ENCODE data around the gene TAF6L. TPM values are rescaled to one million over a fixed set of nuclear protein-coding genes. Genes with fewer than 3 reads are reported as not detected.
"Not testable (repeated sequence)": the region's sequence is repeated elsewhere in the genome, so short reads cannot be mapped to it uniquely, and the experiment has no call there.

TAF6L gene
- total and polyA plus RNA-seq, 9 of the 15 experiments (the other 6 are each of a cell fraction or from before 2014, with no cell fraction given), result 0.04 to 45.5 (median 20.8) TPM

GRCh38 chr11:62728171-62728988, 42.8 kb upstream of the TAF6L start, which contains the start of gene TTC9C (continued):
- TF ChIP-seq CTCFL (IDR thresholded peaks at IDR 0.05; ENCODE audit: borderline replicate concordance, insufficient read depth, low read depth, low read length, poor library complexity, severe bottlenecking) (no peak), CTCF (IDR thresholded peaks at IDR 0.05 in 2 of 3, conservative IDR thresholded peaks at IDR 0.05 in 1 of 3; ENCODE audit: insufficient read depth in 2 of 3, low read depth in 1 of 3, low read length in 3 of 3) (no peak), ADNP (tag; IDR thresholded peaks at IDR 0.05) (no peak), MYNN (IDR thresholded peaks at IDR 0.05) (no peak), MYNN (CRISPR knock-in tag; IDR thresholded peaks at IDR 0.05) (no peak), ZNF444 (CRISPR knock-in tag; IDR thresholded peaks at IDR 0.05) (no peak), FOXA3 (CRISPR knock-in tag; conservative IDR thresholded peaks at IDR 0.05 in 1 of 2, IDR thresholded peaks at IDR 0.05 in 1 of 2) (peak in 1 of 2 experiments; percentile 48; a peak in 1 of 4 replicates)

- Histone ChIP-seq H3K36me3 (ENCODE audit: control insufficient read depth, insufficient read depth, low read length) (peaks cover 43% of the 10 kb centered on the region; the same call in 2 of the 3 replicates), H3K4me2 (ENCODE audit: insufficient read depth, low read length) (0 out of 2 replicates have a peak overlapping the region, but pooled peaks have one; percentile 48), H3K79me2 (ENCODE audit: control insufficient read depth, insufficient read depth, low read length) (peaks cover 49% of the 10 kb centered on the region), H3K9ac (ENCODE audit: insufficient read depth in 1 of 2, low read depth in 2 of 2, low read length in 2 of 2) (peak overlapping the region in 1 of 2 experiments; percentile 0; a peak in 1 of 4 replicates), H3K4me3 (peak overlapping the region; percentile 90; the same call in 1 of the 2 replicates), H3K4me1 (replicated peaks in 1 of 2; ENCODE audit: control insufficient read depth in 2 of 2, insufficient read depth in 2 of 2, low read length in 2 of 2) (peaks cover 4 to 19% of the 10 kb centered on the region in 2 experiments; a peak in 4 of 5 replicates)
- CTCF ChIA-PET (ENCODE audit: low intra/inter-chr PET ratio), result interaction anchor here (0.6 to 0.7 kb wide), 3 partner anchors 40 to 116 kb away, joined by 3 read pairs; no protein-coding TSS in a partner anchor
- POLR2A ChIA-PET, result interaction anchor here (0.7 to 1.3 kb wide), 3 partner anchors 11 to 24 kb away, joined by 3 to 5 read pairs (median 4); partner anchors contain the start of gene ZBTB3
- BruUV-seq (replicated peaks); H3K9me1 ChIP-seq (ENCODE audit: control insufficient read depth, insufficient read depth, low read length); H2AFZ ChIP-seq (ENCODE audit: low read depth, low read length); H3K27ac ChIP-seq (ENCODE audit: extremely low read depth, low read depth, low read length); intact Hi-C loops (cut with micrococcal nuclease); ATAC-seq; in situ Hi-C loops (cut with MboI); FAIRE-seq; H3K9me3 ChIP-seq (replicated peaks; ENCODE audit: control insufficient read depth, insufficient read depth, low read depth, low read length); H4K20me1 ChIP-seq (replicated peaks; ENCODE audit: control insufficient read depth, insufficient read depth, low read length); H3K27me3 ChIP-seq (ENCODE audit: control insufficient read depth in 2 of 2, insufficient read depth in 2 of 2, low read length in 2 of 2); DNase-seq (ENCODE audit: extremely low read depth in 1 of 4, low spot score in 3 of 4): not testable (repeated sequence)
- 84% methylated on average over 14 of the region's 14 CpGs for WGBS (ENCODE audit: insufficient coverage, low coverage, missing lambda C conversion rate)
Observed at GRCh38 chr11:62730076-62730475, 41.1 kb upstream of the TAF6L start.
